GM19324 (cell line): ENCODE data around the gene PVALB.

ENCODE experiments used
- ATAC-seq: cut with Tn5 transposase; IDR thresholded peaks from one replicate; pipeline ENCODE4 v1.9.1; 2021; ENCODE audit warnings: mild to moderate bottlenecking, moderate library complexity; ENCODE audit not compliant: unreplicated experiment, low FRiP score

Gene PVALB

GRCh38 chr22:36850056-36850455 is 33.2 kb upstream of the PVALB start:
- ATAC-seq: no peak

GRCh38 chr22:36846949-36847348 is 30.1 kb upstream of the PVALB start:
- ATAC-seq: no peak

- ATAC-seq: no peak
Observed at GRCh38 chr22:36846271-36846670, 29.4 kb upstream of the PVALB start.

- no peak for ATAC-seq
Observed at GRCh38 chr22:36840106-36840505, 23.3 kb upstream of the PVALB start.

GRCh38 chr22:36839356-36840073 is 22.7 kb upstream of the PVALB start:
- ATAC-seq: no peak

GRCh38 chr22:36838119-36839030 is 21.5 kb upstream of the PVALB start:
- no peak for ATAC-seq

- no peak for ATAC-seq
Observed at GRCh38 chr22:36835903-36836302, 19.1 kb upstream of the PVALB start.

- no peak for ATAC-seq
Observed at GRCh38 chr22:36833073-36833472, 16.2 kb upstream of the PVALB start.

- no peak for ATAC-seq
Observed at GRCh38 chr22:36831717-36832116, 14.9 kb upstream of the PVALB start.

- ATAC-seq: no peak
Observed at GRCh38 chr22:36831206-36831605, 14.4 kb upstream of the PVALB start.

GRCh38 chr22:36830601-36831000 is 13.8 kb upstream of the PVALB start:
- ATAC-seq: no peak

- ATAC-seq: no peak
Observed at GRCh38 chr22:36829370-36830002, 12.7 kb upstream of the PVALB start.

- no peak for ATAC-seq
Observed at GRCh38 chr22:36828815-36829214, 12.0 kb upstream of the PVALB start.

- ATAC-seq: no peak
Observed at GRCh38 chr22:36826262-36826661, 9.4 kb upstream of the PVALB start.

- ATAC-seq: no peak
Observed at GRCh38 chr22:36824655-36825054, 7.8 kb upstream of the PVALB start.

- ATAC-seq: no peak
Observed at GRCh38 chr22:36823186-36823839, 6.5 kb upstream of the PVALB start.

- ATAC-seq: no peak
Observed at GRCh38 chr22:36822581-36822980, 5.7 kb upstream of the PVALB start.

- no peak for ATAC-seq
Observed at GRCh38 chr22:36819112-36819511, 2.3 kb upstream of the PVALB start.

GRCh38 chr22:36818010-36818642 is 1.3 kb upstream of the PVALB start:
- ATAC-seq: no peak

GRCh38 chr22:36817525-36817848 is 652 bp upstream of the PVALB start:
- no peak for ATAC-seq

GRCh38 chr22:36816339-36816635 is 548 bp downstream of the PVALB start:
- no peak for ATAC-seq
